Ramos (cell line): ENCODE data around the gene C1orf35.

Experiments
- in situ Hi-C: fragments of 300-500 bp; cut with MboI; formaldehyde crosslinking; loops from one replicate; pipeline ENCODE4 v1.14.3; 2022; ENCODE audit warnings: low sequenced_read_pairs; ENCODE audit not compliant: unreplicated experiment

Gene C1orf35

GRCh38 chr1:228102791-228103620 is at the start of gene C1orf35:
Gene C1orf35 (minus strand): TSS chr1:228103325. CDS start chr1:228103227, 98 bp downstream.
- in situ Hi-C loops = no loop called here

- in situ Hi-C loops = no loop called here
These were observed 49.8 kb upstream of the C1orf35 start for GRCh38 chr1:228152918-228153258.

GRCh38 chr1:228152097-228152917 is 49.2 kb upstream of the C1orf35 start:
- in situ Hi-C loops = no loop called here

- in situ Hi-C loops = no loop called here
These were observed 48.2 kb upstream of the C1orf35 start for GRCh38 chr1:228151180-228151925.

GRCh38 chr1:228150461-228151179 is 47.5 kb upstream of the C1orf35 start:
- in situ Hi-C loops = no loop called here

GRCh38 chr1:228150120-228150460 is 47.0 kb upstream of the C1orf35 start:
- in situ Hi-C loops = no loop called here

GRCh38 chr1:228149406-228150119 is 46.4 kb upstream of the C1orf35 start, which contains the start of gene GJC2:
Gene GJC2 (plus strand): TSS chr1:228149930. CDS start chr1:228157759, 7,829 bp downstream.
- in situ Hi-C loops = no loop called here

GRCh38 chr1:228148935-228149405 is 45.8 kb upstream of the C1orf35 start:
- in situ Hi-C loops = no loop called here

GRCh38 chr1:228148196-228148861 is 45.2 kb upstream of the C1orf35 start:
- in situ Hi-C loops = no loop called here

- in situ Hi-C loops = no loop called here
These were observed 44.6 kb upstream of the C1orf35 start for GRCh38 chr1:228147768-228148167.

- in situ Hi-C loops = no loop called here
These were observed 44.1 kb upstream of the C1orf35 start for GRCh38 chr1:228147151-228147693.

- in situ Hi-C loops = no loop called here
These were observed 43.5 kb upstream of the C1orf35 start for GRCh38 chr1:228146417-228147150.

GRCh38 chr1:228145463-228146416 is 42.6 kb upstream of the C1orf35 start:
- in situ Hi-C loops = no loop called here

- in situ Hi-C loops = no loop called here
These were observed 41.8 kb upstream of the C1orf35 start for GRCh38 chr1:228144993-228145343.

- in situ Hi-C loops = no loop called here
These were observed 41.3 kb upstream of the C1orf35 start for GRCh38 chr1:228144193-228144992.
